Kidney epithelial cell (primary cell): ENCODE data around the gene UBA3. TPM values are rescaled to one million over a fixed set of nuclear protein-coding genes. Genes with fewer than 3 reads are reported as not detected.

Source experiments
- DNase-seq: peaks from one replicate; pipeline ENCODE4 v3.0.0-alpha.2; 2010; ENCODE audit warnings: low read depth
- H3K27me3 ChIP-seq: 2 replicates; pipeline ENCODE4 v1.6.0; 2011; ENCODE audit warnings: low read length; ENCODE audit not compliant: control insufficient read depth, insufficient read depth
- H3K36me3 ChIP-seq: 2 replicates; pipeline ENCODE4 v1.5.1; 2011; ENCODE audit warnings: low read length; ENCODE audit not compliant: control insufficient read depth, insufficient read depth
- H3K4me3 ChIP-seq: 2 replicates; pipeline ENCODE4 v1.5.1; 2011; ENCODE audit warnings: low read depth, mild to moderate bottlenecking, control low read depth, low read length
- total RNA-seq: library from RNA; depleted of rRNA; stranded (reverse); fragments of >200 nt; gene quantifications from 2 replicates; pipeline ENCODE4 v1.2.3, GENCODE V29; 2015
- TF ChIP-seq, protein P1 (sequence below): IDR thresholded peaks from 2 replicates; pipeline ENCODE4 v1.5.1; 2011; ENCODE audit warnings: mild to moderate bottlenecking, moderate library complexity, low read length, control low read depth, inconsistent platforms; ENCODE audit not compliant: insufficient read depth, poor library complexity, severe bottlenecking

UBA3 gene
- total RNA-seq, 1 donor from 2014 or later = 46.6 TPM

DNA sequence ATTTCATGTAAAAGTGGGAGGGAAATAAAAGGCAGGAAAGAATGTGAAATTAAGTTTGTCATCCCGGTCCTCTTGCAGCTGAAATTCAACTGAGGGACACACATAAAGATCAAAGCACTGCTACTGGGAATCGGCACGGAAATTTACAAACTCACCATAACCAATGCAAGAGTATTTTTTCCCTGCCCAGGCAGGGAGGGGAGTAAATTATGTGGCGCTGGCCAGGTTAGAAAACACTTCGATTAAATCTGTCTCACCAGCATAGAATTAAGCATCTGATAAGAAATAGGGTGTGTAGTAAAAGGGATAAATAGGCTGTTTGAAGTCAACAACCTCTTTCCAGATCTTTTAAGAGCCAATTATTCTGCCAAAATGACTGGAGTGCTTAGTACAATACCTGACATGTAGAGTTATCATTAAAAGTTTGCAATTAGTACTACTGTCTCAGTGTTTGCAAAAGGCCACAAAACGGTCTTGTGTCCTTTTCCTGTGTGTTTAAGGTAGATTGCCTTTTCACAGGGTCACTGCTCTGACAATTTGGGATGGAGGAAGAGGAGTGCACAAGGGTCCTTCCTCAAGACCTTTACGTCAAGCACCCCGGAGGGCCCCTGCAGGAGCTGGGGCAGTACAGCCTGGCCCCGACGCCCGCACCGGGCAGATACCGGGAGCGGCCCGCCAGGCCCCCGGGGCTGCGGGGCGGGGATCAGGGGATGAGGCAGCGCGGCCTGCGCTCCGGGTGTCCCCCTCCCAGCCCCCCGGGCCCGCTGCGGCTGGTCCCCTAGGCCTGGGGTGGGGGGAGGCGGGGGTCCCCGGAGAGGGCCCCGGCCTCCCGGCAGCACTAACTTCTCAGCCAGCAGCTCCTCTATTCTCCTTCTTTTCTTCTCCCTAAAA is 651 bp downstream of the UBA3 start:
- H3K27me3 ChIP-seq = no peaks in the 10 kb centered on the region
- TF ChIP-seq, protein P1, sequence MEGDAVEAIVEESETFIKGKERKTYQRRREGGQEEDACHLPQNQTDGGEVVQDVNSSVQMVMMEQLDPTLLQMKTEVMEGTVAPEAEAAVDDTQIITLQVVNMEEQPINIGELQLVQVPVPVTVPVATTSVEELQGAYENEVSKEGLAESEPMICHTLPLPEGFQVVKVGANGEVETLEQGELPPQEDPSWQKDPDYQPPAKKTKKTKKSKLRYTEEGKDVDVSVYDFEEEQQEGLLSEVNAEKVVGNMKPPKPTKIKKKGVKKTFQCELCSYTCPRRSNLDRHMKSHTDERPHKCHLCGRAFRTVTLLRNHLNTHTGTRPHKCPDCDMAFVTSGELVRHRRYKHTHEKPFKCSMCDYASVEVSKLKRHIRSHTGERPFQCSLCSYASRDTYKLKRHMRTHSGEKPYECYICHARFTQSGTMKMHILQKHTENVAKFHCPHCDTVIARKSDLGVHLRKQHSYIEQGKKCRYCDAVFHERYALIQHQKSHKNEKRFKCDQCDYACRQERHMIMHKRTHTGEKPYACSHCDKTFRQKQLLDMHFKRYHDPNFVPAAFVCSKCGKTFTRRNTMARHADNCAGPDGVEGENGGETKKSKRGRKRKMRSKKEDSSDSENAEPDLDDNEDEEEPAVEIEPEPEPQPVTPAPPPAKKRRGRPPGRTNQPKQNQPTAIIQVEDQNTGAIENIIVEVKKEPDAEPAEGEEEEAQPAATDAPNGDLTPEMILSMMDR = no peak
- H3K36me3 ChIP-seq = no peaks in the 10 kb centered on the region
- no peak for DNase-seq
- H3K4me3 ChIP-seq = peak overlapping the region; percentile 82

DNA sequence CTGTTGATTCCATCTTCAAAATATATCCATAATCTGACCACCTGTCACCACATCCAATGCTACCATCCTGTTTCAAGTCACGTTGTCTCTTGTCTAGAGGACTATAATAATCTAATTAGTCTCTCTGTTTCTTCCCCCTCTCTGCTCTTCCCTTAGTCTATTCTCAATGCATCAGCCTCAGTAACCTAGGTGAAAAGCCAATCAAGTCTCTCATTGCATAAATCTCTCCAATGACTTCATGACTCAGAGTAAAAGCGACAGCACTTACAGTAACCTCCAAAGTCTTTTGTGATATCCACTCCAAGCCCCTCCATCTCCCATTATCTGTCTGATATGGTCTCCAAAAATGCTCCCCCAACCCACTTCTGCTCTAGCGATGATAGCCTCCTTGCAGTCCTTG is 7.2 kb downstream of the UBA3 start:
- Histone ChIP-seq H3K4me3 (no peak overlapping the region), H3K27me3 (no peaks in the 10 kb centered on the region), H3K36me3 (peaks cover 1% of the 10 kb centered on the region)
- DNase-seq = no peak
- TF ChIP-seq, protein P1 = no peak

DNA sequence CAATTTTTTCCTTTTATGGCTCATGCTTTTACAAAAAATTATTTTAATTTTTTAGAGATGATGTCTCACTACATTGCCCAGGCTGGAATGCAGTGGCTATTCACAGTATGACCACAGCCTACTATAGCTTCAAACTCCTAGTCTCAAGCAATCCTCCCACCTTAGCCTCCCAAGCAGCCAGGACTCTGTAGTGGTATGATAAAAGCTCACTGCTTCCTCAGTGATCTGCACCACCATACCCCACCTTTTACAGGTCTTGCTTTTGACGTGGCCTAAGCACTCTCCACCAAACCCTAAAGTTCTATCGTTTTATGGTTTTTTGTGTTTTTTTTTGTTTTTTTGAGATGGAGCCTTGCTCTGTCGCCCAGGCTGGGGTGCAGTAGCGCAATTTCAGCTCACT is 14.0 kb downstream of the UBA3 start:
- TF ChIP-seq, protein P1 = no peak
- no peak for DNase-seq
- Histone ChIP-seq H3K36me3 (peaks cover under 1% of the 10 kb centered on the region), H3K27me3 (no peaks in the 10 kb centered on the region), H3K4me3 (no peak overlapping the region)

DNA sequence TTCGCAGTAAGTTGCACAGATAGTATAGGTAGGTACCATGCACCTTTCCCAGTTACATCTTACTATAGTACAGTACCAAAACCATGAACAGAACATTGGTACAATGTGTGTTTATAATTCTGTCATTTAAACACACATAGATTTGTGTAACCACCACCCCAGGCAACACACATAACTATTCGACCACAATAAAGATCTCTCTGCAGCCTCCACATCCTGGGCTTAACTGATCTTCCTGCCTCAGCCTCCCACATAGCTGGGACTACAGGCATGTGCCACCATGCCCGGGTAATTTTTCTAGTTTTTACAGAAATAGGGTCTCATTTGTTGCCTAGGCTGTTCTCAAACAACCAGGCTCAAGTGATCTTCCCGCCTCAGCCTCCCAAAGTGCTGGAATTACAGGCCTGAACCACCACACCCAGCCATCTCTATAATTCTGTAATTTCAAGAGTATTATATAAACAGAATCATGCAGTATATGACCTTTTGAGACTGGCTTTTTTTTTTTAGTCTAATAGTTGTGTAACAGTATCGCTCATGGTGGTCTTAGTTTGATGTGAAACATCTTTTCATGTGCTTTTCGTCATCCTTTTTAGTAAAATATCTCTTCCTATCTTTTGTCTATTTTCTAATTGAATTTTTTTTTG is 14.7 kb downstream of the UBA3 start:
- no peaks in the 10 kb centered on the region for H3K27me3 ChIP-seq
- peaks cover 2% of the 10 kb centered on the region for H3K36me3 ChIP-seq
- TF ChIP-seq, protein P1 = no peak
- H3K4me3 ChIP-seq = no peak overlapping the region
- no peak for DNase-seq

DNA sequence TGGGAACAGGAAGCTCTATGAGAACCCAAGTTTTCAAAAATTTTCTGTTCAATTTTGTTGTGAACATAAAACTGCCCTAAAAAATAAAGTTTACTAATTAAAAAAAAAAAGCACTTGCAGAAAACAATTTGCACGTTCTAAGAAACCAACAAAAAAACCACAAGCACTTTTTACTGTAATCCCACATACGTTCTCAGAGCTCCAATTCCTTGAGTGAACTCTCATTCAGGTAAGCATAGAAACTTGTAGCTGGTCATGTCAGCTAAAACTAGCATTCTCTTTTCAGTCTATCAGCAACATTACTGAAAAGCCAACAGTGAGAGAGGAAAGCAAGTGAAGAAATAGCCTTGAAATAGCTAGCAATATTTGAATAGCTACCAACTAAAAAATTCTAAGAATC is 16.5 kb downstream of the UBA3 start:
- Histone ChIP-seq H3K4me3 (no peak overlapping the region), H3K27me3 (no peaks in the 10 kb centered on the region), H3K36me3 (peaks cover 2% of the 10 kb centered on the region)
- TF ChIP-seq, protein P1 = no peak
- DNase-seq = no peak
